Sigmoid colon (tissue), 7 donors: ENCODE results near the gene ERFL. TPM values are rescaled to one million over a fixed set of nuclear protein-coding genes. Genes with fewer than 3 reads are reported as not detected.

Experiments used
- DNase-seq: peaks from one replicate; pipeline ENCODE4 v3.0.0-alpha.2; 2019
- H3K27ac ChIP-seq, 4 donors: fragments of 200-600 bp; sonication (generic); one replicate each; pipeline ENCODE4 v1.5.1; 2016 to 2019; ENCODE audit warnings: mild to moderate bottlenecking in 1 of 4
- H3K27me3 ChIP-seq, 3 donors: fragments of 200-600 bp; sonication (generic); one replicate each; pipeline ENCODE4 v1.5.1; 2019; ENCODE audit warnings: mild to moderate bottlenecking in 1 of 3
- H3K36me3 ChIP-seq, 4 donors: fragments of 200-600 bp; sonication (generic); one replicate each; pipeline ENCODE4 v1.5.1; 2016 to 2019
- H3K4me1 ChIP-seq, 4 donors: fragments of 200-600 bp; sonication (generic); one replicate each; pipeline ENCODE4 v1.5.1; 2017 to 2019
- H3K4me3 ChIP-seq, 4 donors: fragments of 200-600 bp; sonication (generic); one replicate each; pipeline ENCODE4 v1.5.1; 2017 to 2019; ENCODE audit warnings: mild to moderate bottlenecking in 2 of 4, moderate library complexity in 1 of 4
- H3K9me3 ChIP-seq, 4 donors: fragments of 200-600 bp in 3 of 4; sonication (generic) in 3 of 4; one replicate each; pipeline versions ENCODE4 v1.5.1 to v1.6.1; 2013 to 2019
- CTCF ChIP-seq, 4 experiments: fragments of 450-650 bp in 3 of 4; fragments of 200-600 bp in 1 of 4; IDR thresholded peaks; one replicate each; pipeline ENCODE4 v1.5.1; 2016 to 2019; ENCODE audit warnings: antibody characterized with exemption in 4 of 4, mild to moderate bottlenecking in 3 of 4, moderate library complexity in 2 of 4
- EP300 ChIP-seq, 4 donors: sonication (generic); formaldehyde crosslinking; IDR thresholded peaks; one replicate each; pipeline ENCODE4 v1.6.1; 2017; ENCODE audit warnings: antibody characterized with exemption in 4 of 4
- POLR2A ChIP-seq, 2 donors: fragments of 450-650 bp; IDR thresholded peaks; one replicate each; pipeline ENCODE4 v1.6.1; 2016; ENCODE audit warnings: antibody characterized with exemption in 2 of 2, mild to moderate bottlenecking in 2 of 2, moderate library complexity in 2 of 2
- POLR2AphosphoS5 ChIP-seq, 4 donors: sonication (generic); formaldehyde crosslinking; IDR thresholded peaks; one replicate each; pipeline ENCODE4 v1.6.1; 2017; ENCODE audit warnings: antibody characterized with exemption in 4 of 4
- WGBS, 2 donors: extraction: QIAGEN DNeasy Blood & Tissue Kit; methylation state at CpG; one replicate each; pipeline ENCODE4 v1.1.7; 2013; 5-methylcytosine and 5-hydroxymethylcytosine counted together
- intact Hi-C: fragments of 100-400 bp; cut with DNase I; formaldehyde crosslinking; loops from one replicate; pipeline ENCODE4 v1.15.1; 2023
- polyA plus RNA-seq, 3 donors: library from polyadenylated mRNA; stranded (reverse); fragments of 200-250 nt; gene quantifications; one replicate each; pipeline ENCODE4 v1.2.3, GENCODE V29; 2013
- total RNA-seq, 4 donors: library from RNA; depleted of rRNA; stranded (reverse); fragments of >200 nt; gene quantifications; one replicate each; pipeline ENCODE4 v1.1.0, GENCODE V29; 2016
- donor health status: healthy with polysubstance abuse.
- donor health status: Bipolar disorder and iron deficiency.
- donor health status: healthy.

ERFL gene
- total and polyA plus RNA-seq, 7 donors = 1.3 TPM; not detected in 6

DNA sequence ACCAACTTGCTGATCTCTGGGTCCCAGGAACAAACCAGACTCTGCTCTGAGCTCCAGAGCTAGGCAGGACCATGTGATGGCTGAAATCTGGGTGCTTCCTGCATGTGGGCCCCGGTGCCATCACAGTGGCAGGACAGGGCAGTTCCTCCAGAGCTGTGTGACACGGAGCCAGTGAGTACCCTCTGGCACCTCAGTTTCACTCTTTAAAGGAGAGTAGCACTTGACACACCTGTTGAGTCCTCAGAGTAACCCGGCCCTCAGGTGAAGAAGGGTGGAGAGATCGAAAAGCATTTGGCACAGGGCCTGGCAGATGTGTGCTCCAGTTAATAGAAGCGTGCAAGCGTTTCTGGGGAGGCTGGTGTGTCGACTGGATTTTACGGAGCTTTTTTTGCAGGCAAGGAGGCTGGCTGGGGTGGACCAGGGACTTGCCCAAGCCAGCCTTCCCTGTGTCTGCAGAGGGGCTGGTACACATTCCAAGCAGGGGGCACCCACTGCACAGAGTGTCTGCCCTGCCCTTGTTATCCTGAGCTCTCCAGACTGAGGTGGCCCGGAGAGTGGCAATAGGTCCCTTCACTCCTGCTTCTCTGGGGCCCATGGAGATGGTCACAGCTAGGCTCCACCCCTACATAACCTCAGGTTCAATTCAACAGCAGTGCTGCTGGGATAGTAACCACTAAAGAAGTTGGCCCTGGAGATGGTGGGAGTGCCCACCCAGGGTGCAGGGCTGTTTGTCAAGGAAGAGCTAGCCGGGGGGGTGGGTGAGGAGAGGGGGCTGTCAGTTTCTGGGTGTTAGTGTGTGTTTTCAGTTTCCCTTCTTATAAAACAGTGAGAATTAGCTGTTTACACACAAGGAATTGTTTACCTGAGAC, 59.9 kb downstream of the ERFL start:
- Histone ChIP-seq H3K36me3 (peaks cover 28 to 83% (median 46%) of the 10 kb centered on the region in 4 donors), H3K27me3 (no peaks in the 10 kb centered on the region), H3K9me3 (no peaks in the 10 kb centered on the region), H3K4me1 (peaks cover 0 to 10% (median 7%) of the 10 kb centered on the region in 4 donors), H3K27ac (no peak overlapping the region), H3K4me3 (no peak overlapping the region)
- intact Hi-C loops = no loop called here
- WGBS, 2 donors = 31 to 67% methylated on average over 10 of the region's 10 CpGs
- no peak for DNase-seq
- no peak for TF ChIP-seq POLR2AphosphoS5 (IDR thresholded peaks at IDR 0.05)
- no peak for TF ChIP-seq POLR2A (IDR thresholded peaks at IDR 0.05)
- TF ChIP-seq CTCF (IDR thresholded peaks at IDR 0.05) = no peak
- TF ChIP-seq EP300 (IDR thresholded peaks at IDR 0.05) = no peak

- Histone ChIP-seq H3K9me3 (no peaks in the 10 kb centered on the region), H3K36me3 (peaks cover 25 to 94% (median 54%) of the 10 kb centered on the region in 4 donors), H3K27ac (no peak overlapping the region), H3K4me1 (peaks cover 0 to 31% (median 27%) of the 10 kb centered on the region in 4 donors), H3K4me3 (no peak overlapping the region), H3K27me3 (no peaks in the 10 kb centered on the region)
- WGBS, 2 donors = 83 to 92% methylated on average over 3 of the region's 3 CpGs
- intact Hi-C loops = no loop called here
- TF ChIP-seq CTCF (IDR thresholded peaks at IDR 0.05) (no peak), POLR2AphosphoS5 (IDR thresholded peaks at IDR 0.05) (no peak), POLR2A (IDR thresholded peaks at IDR 0.05) (no peak), EP300 (IDR thresholded peaks at IDR 0.05) (no peak)
- no peak for DNase-seq
Observed at GRCh38 chr19:41866284-41866683, 62.0 kb downstream of the ERFL start.

GRCh38 chr19:41864374-41864773, 63.9 kb downstream of the ERFL start:
- no peaks in the 10 kb centered on the region for H3K27me3 ChIP-seq
- no peak for TF ChIP-seq POLR2AphosphoS5 (IDR thresholded peaks at IDR 0.05)
- TF ChIP-seq EP300 (IDR thresholded peaks at IDR 0.05) = no peak
- TF ChIP-seq POLR2A (IDR thresholded peaks at IDR 0.05) = no peak
- no peak for TF ChIP-seq CTCF (IDR thresholded peaks at IDR 0.05)
- no peaks in the 10 kb centered on the region for H3K9me3 ChIP-seq
- peaks cover 0 to 40% (median 34%) of the 10 kb centered on the region in 4 donors for H3K4me1 ChIP-seq
- intact Hi-C loops = no loop called here
- no peak for DNase-seq
- no peak overlapping the region for H3K4me3 ChIP-seq
- WGBS, 2 donors = 89% methylated on average over 5 of the region's 5 CpGs
- H3K27ac ChIP-seq = no peak overlapping the region
- H3K36me3 ChIP-seq = peaks cover 18 to 78% (median 42%) of the 10 kb centered on the region in 4 donors

DNA sequence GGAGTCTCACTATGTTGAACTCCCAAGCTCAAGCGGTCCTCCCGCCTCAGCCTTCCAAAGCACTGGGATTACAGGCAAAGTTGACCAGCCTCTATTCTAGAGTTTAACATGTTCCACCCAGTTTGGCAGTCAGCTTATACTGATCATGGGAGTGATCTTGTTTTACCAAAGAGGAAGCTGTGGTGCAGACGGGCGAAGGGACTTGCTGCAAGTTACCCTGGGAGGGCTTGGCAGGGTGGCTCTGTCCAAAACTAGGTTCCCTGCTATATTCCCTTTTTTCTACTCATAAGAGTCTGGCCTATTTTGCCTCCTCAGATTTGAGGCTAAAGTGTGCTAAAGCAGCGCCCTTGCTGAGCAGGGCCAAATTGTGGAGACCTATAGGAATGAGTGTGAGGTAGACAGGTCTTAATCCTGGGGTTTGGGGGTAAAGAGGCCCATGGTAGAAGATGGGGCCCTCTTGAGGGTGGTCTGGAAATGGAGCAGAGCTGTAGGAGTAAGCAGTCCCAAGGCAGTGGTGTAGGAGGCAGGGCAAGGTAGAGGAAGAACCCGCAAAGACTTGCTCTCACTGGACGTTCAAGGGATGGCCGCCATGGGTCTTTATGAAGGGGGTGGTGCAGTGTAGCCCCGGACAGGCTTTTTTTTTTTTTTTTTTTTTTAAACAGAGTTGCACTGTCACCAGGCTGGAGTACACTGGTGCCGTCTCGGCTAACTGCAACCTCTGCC, 64.9 kb downstream of the ERFL start:
- DNase-seq = no peak
- no peaks in the 10 kb centered on the region for H3K27me3 ChIP-seq
- peaks cover 17 to 68% (median 35%) of the 10 kb centered on the region in 4 donors for H3K36me3 ChIP-seq
- TF ChIP-seq POLR2AphosphoS5 (IDR thresholded peaks at IDR 0.05) = no peak
- TF ChIP-seq EP300 (IDR thresholded peaks at IDR 0.05) = no peak
- TF ChIP-seq POLR2A (IDR thresholded peaks at IDR 0.05) = no peak
- TF ChIP-seq CTCF (IDR thresholded peaks at IDR 0.05) = no peak
- H3K4me3 ChIP-seq = no peak overlapping the region
- intact Hi-C loops = no loop called here
- no peak overlapping the region for H3K27ac ChIP-seq
- H3K9me3 ChIP-seq = no peaks in the 10 kb centered on the region
- 79 to 84% methylated on average over 11 of the region's 11 CpGs for WGBS, 2 donors
- H3K4me1 ChIP-seq = peaks cover 0 to 40% (median 36%) of the 10 kb centered on the region in 4 donors
